ENCODE results near the gene CLASRP. TPM values are rescaled to one million over a fixed set of nuclear protein-coding genes. Genes with fewer than 3 reads are reported as not detected.

The CLASRP gene
- total and polyA plus RNA-seq, 2 experiments from 2014 or later = 41.7 to 149 TPM

DNA sequence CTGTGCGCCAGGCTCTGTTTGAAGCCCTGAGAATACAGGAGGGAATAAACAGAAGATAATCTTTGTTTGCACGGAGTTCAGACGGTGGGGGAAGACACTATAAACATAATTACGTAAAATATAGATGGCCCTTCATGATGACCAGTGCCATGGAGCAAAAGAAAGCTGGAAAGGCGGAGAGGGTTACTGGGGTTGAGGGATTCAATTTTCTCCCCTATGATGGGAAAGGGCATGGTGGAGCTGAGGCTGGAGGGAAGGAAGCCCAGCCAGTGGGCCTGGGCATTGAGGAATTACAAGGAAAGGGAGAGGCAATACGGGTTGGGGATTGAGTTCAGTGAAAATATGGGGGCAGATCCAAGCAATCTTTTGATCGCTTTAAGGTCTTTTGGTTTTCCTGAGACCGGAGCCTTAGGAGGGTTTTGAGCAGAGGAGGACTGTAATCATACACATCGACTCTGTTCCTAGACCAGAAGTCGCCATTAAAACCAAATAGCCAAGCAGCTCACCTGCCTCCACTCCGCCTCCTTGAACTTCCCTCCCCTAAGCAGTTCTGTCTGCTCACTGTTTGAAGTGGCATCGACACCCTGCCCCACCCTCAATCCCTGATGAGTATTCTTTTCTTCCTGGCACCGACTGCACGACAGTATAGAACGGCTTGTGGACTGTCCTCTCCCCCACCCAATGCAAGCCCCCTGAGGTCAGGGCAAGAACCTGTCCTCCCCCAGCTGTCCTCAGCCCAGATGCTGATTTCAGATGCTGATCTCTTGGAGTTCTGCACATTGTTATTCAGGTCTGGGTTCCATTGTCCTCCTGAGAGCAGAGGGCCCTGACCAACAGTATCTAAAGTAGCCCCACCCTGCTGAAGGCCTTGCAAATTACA lies 38.2 kb downstream of the CLASRP start:
- no peak for DNase-seq (ENCODE audit: low read depth in 1 of 2, low spot score in 1 of 2)
- Histone ChIP-seq H3K4me3 (peak overlapping the region; percentile 2), H3K36me3 (no peaks in the 10 kb centered on the region), H3K9me3 (ENCODE audit: low read depth) (no peaks in the 10 kb centered on the region), H3K4me1 (ENCODE audit: low read depth) (peaks cover 19% of the 10 kb centered on the region), H3K27ac (no peak overlapping the region), H3K27me3 (no peaks in the 10 kb centered on the region)
- TF ChIP-seq, protein P1, sequence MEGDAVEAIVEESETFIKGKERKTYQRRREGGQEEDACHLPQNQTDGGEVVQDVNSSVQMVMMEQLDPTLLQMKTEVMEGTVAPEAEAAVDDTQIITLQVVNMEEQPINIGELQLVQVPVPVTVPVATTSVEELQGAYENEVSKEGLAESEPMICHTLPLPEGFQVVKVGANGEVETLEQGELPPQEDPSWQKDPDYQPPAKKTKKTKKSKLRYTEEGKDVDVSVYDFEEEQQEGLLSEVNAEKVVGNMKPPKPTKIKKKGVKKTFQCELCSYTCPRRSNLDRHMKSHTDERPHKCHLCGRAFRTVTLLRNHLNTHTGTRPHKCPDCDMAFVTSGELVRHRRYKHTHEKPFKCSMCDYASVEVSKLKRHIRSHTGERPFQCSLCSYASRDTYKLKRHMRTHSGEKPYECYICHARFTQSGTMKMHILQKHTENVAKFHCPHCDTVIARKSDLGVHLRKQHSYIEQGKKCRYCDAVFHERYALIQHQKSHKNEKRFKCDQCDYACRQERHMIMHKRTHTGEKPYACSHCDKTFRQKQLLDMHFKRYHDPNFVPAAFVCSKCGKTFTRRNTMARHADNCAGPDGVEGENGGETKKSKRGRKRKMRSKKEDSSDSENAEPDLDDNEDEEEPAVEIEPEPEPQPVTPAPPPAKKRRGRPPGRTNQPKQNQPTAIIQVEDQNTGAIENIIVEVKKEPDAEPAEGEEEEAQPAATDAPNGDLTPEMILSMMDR (IDR thresholded peaks at IDR 0.05; ENCODE audit: low read depth, low read length) = no peak

DNA sequence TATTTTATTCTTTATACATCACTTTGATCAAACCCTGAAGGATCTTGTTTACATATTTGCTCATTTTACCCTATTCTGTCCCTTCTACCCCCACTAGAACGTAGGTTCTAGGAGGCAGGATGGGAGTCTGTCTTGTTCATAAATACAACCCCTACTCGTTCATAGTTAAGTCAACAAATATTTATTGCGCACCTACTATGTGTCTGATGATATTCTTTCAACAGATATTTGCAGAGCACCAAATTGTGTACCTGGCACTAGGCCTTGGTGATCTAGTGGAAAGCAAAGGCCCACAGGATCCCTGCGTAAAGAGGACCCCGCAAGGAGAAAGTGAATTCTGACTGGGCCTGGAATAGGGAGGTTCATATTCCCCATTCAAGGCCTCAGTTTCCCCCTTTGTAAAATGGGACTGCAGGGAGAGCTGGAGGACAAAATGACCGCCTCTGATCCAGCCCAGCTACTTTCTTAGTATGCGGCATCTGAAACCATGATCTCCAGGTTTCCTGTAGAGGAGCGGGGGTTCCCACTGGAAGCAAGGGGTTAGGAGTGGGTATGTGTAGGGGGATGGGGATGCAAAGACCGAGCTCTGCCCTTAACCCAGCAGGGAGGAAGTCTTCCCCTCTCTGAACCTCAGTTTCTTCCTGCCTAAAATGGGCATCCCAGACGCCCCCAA lies 39.7 kb downstream of the CLASRP start:
- H3K9me3 ChIP-seq (ENCODE audit: low read depth) = no peaks in the 10 kb centered on the region
- no peak for DNase-seq (ENCODE audit: low read depth in 1 of 2, low spot score in 1 of 2)
- peak overlapping the region; percentile 88 for H3K27ac ChIP-seq
- H3K27me3 ChIP-seq = no peaks in the 10 kb centered on the region
- peaks cover 2% of the 10 kb centered on the region for H3K36me3 ChIP-seq
- peaks cover 19% of the 10 kb centered on the region for H3K4me1 ChIP-seq (ENCODE audit: low read depth)
- TF ChIP-seq, protein P1 (IDR thresholded peaks at IDR 0.05; ENCODE audit: low read depth, low read length) = no peak
- peak overlapping the region; percentile 86 for H3K4me3 ChIP-seq

DNA sequence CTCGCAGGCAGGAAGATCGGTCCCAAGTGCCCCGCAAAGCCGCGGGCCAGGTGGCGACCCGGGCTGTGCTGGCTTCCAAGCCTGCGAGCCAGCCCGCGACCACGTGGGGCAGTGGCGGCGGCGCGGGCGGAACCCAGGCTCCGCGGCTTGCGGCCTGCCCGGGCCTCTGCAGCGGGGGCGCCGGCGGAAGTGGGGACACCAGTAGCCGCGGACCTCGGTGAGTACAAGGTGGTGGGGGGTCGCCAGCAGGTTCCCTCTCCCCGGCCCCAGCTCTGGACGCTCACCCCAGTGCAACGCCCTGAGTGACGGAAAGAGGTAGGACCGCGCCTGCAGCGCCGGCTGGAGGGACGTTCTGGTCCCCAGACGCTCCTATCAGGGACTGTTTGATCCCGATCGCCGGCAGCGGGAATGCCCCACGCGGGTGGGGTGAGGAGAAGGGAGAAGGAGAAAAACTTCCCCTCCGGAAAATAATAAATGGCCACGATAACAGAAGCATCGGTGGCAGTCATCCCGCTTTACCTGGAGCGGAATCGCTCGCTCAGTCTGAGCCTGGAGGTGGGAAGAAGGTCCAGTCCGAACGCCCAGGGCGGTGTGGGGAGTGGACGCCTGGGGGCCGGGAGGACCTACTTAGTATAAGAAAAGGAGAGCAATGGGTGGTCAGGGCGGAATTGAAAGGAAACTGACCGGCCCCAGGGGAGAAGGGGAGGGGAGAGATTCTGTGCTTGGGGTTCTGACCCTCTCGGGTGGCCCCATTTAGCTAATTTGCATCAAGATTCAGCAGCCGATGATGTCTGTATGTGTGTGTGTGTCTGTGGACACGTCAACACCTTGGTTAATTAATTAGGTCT lies 40.4 kb downstream of the CLASRP start, which contains the start of gene GEMIN7:
GEMIN7 (plus strand) TSS at position 198 of the 848 bp plus-strand sequence. CDS start 10,855 bp downstream, outside the sequence.
- TF ChIP-seq, protein P1 (IDR thresholded peaks at IDR 0.05; ENCODE audit: low read depth, low read length) = no peak
- H3K9me3 ChIP-seq (ENCODE audit: low read depth) = no peaks in the 10 kb centered on the region

DNA sequence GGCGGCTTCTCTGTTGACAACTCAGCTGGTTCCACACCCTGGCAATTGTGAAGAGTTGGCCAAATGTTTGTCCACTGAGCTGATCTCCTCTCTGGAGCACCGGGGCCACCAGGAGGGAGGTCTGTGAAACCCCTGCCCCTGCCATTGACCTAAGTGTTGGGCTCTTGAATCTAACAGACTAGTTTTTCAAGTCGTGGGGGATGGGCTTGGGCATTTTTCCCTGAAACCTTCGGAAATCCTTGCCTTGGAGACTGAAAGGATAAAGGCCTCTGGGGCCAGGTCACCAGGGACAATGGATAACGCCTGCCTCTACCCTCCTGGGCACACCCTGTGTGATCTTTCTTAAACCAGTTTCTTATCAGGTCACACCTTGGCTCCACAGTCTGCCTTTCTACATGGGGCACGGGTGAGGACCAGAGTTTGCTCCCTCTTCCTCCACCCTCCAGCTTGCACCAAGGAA lies 41.1 kb downstream of the CLASRP start:
- peaks cover 2% of the 10 kb centered on the region for H3K36me3 ChIP-seq
- peak overlapping the region; percentile 86 for H3K4me3 ChIP-seq
- DNase-seq (ENCODE audit: low read depth in 1 of 2, low spot score in 1 of 2) = peak in 1 of 2 donors; percentile 31
- H3K27ac ChIP-seq = peak overlapping the region; percentile 88
- TF ChIP-seq, protein P1 (IDR thresholded peaks at IDR 0.05; ENCODE audit: low read depth, low read length) = no peak
- no peaks in the 10 kb centered on the region for H3K27me3 ChIP-seq
- peaks cover 17% of the 10 kb centered on the region for H3K4me1 ChIP-seq (ENCODE audit: low read depth)
- H3K9me3 ChIP-seq (ENCODE audit: low read depth) = no peaks in the 10 kb centered on the region

More for the DNA sequence above, 40.4 kb downstream of the CLASRP start, which contains the start of gene GEMIN7:
- peak within 1 kb of the TSS; percentile 88 for H3K27ac ChIP-seq
- peak within 1 kb of the TSS; percentile 86 for H3K4me3 ChIP-seq
- DNase-seq (ENCODE audit: low read depth in 1 of 2, low spot score in 1 of 2) = peak; percentile 82 to 86
- peaks cover 19% of the 10 kb centered on the region for H3K4me1 ChIP-seq (ENCODE audit: low read depth)
- peaks cover 2% of the 10 kb centered on the region for H3K36me3 ChIP-seq
- H3K27me3 ChIP-seq = no peaks in the 10 kb centered on the region

DNA sequence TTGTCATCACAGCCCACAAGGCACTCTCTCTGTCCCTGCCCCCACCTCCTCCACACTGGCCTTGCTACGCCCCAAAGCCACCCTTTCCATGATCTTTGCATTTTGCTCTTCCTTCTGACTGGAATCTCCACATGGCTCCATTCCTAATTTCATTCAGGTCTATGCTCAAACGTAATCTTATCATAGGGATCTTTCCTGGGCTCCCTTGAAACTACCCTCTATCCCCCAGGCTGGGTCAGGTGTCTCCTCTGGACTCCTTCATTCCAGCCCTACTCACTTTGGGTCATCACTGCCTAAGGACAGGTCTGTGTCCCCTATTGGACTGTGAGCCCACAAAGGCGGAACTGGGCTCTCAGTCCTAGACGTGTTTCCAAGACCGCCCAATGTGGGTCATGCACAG lies 43.3 kb downstream of the CLASRP start:
- TF ChIP-seq, protein P1 (IDR thresholded peaks at IDR 0.05; ENCODE audit: low read depth, low read length) = no peak
- H3K9me3 ChIP-seq (ENCODE audit: low read depth) = no peaks in the 10 kb centered on the region
- peaks cover 2% of the 10 kb centered on the region for H3K36me3 ChIP-seq
- no peak overlapping the region for H3K4me3 ChIP-seq
- H3K4me1 ChIP-seq (ENCODE audit: low read depth) = peaks cover 8% of the 10 kb centered on the region
- no peak for DNase-seq (ENCODE audit: low read depth in 1 of 2, low spot score in 1 of 2)
- H3K27me3 ChIP-seq = no peaks in the 10 kb centered on the region
- H3K27ac ChIP-seq = no peak overlapping the region
